Chondrocyte (in vitro differentiated cells): ENCODE results near the gene PAM. TPM values are rescaled to one million over a fixed set of nuclear protein-coding genes. Genes with fewer than 3 reads are reported as not detected.

Source experiments
- DNase-seq: peaks from one replicate; pipeline ENCODE4 v3.0.0; 2021; ENCODE audit warnings: mixed read lengths, low spot score
- H3K27ac Mint-ChIP-seq: one replicate; pipeline ENCODE4 v1.8.0; 2021; ENCODE audit warnings: mild to moderate bottlenecking, moderate library complexity, mixed read lengths; ENCODE audit not compliant: unreplicated experiment
- H3K27me3 Mint-ChIP-seq: 2 replicates; pipeline ENCODE4 v1.8.0; 2021; ENCODE audit warnings: low read depth, mixed read lengths
- H3K36me3 Mint-ChIP-seq: 2 replicates; pipeline ENCODE4 v1.8.0; 2021; ENCODE audit warnings: low read depth, mixed read lengths
- H3K4me1 Mint-ChIP-seq: 2 replicates; pipeline ENCODE4 v1.8.0; 2021; ENCODE audit warnings: low read depth, mild to moderate bottlenecking, mixed read lengths
- H3K4me3 Mint-ChIP-seq: one replicate; pipeline ENCODE4 v1.8.0; 2021; ENCODE audit warnings: mild to moderate bottlenecking, moderate library complexity, mixed read lengths; ENCODE audit not compliant: unreplicated experiment
- H3K9me3 Mint-ChIP-seq: 2 replicates; pipeline ENCODE4 v1.8.0; 2021; ENCODE audit warnings: low read depth, mixed read lengths
- total RNA-seq: library from RNA; stranded (reverse); gene quantifications from 3 replicates; pipeline ENCODE4 v1.2.1, GENCODE V29; 2021
- TF ChIP-seq, protein P1 (sequence below): fragments of 200-600 bp; sonication (generic); IDR thresholded peaks from 2 replicates; pipeline ENCODE4 v1.5.0; 2021; ENCODE audit warnings: antibody characterized with exemption, mild to moderate bottlenecking, moderate library complexity

Gene PAM
- total RNA-seq, 1 donor from 2014 or later = 293 TPM

DNA sequence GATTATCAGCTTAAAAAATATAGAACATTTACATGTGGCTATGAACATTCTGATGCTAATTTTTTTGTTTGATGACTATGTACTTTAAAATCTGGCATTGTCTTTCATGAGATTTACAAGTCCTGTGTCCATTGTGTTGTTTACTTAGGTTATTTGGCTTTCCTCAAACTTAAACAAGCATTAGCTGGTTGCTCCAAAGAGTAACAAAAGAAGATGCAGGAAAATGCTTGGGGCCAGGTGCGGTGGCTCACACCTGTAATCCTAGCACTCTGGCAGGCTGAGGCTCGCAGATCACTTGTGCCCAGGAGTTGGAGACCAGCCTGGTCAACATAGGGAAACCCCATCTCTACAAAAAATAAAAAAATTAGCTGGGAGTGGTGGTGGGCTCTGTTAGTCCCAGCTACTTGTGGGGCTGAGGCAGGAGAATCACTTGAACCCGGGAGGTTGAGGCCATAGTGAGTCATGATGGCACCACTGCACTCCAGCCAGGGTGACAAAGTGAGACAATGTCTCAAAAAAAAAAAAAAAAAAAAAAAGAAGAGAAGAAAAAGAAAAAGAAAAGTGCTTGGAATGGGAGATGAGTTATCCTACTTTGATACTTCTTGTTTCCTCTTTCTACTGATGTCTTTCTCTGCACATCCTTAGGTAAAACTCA, 39.7 kb downstream of the PAM start:
- Mint-ChIP-seq H3K27ac (no peak overlapping the region), H3K4me1 (peaks cover 32% of the 10 kb centered on the region), H3K4me3 (no peak overlapping the region), H3K36me3 (no peaks in the 10 kb centered on the region), H3K27me3 (no peaks in the 10 kb centered on the region), H3K9me3 (no peaks in the 10 kb centered on the region)
- DNase-seq = no peak
- TF ChIP-seq, protein P1, sequence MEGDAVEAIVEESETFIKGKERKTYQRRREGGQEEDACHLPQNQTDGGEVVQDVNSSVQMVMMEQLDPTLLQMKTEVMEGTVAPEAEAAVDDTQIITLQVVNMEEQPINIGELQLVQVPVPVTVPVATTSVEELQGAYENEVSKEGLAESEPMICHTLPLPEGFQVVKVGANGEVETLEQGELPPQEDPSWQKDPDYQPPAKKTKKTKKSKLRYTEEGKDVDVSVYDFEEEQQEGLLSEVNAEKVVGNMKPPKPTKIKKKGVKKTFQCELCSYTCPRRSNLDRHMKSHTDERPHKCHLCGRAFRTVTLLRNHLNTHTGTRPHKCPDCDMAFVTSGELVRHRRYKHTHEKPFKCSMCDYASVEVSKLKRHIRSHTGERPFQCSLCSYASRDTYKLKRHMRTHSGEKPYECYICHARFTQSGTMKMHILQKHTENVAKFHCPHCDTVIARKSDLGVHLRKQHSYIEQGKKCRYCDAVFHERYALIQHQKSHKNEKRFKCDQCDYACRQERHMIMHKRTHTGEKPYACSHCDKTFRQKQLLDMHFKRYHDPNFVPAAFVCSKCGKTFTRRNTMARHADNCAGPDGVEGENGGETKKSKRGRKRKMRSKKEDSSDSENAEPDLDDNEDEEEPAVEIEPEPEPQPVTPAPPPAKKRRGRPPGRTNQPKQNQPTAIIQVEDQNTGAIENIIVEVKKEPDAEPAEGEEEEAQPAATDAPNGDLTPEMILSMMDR = no peak

DNA sequence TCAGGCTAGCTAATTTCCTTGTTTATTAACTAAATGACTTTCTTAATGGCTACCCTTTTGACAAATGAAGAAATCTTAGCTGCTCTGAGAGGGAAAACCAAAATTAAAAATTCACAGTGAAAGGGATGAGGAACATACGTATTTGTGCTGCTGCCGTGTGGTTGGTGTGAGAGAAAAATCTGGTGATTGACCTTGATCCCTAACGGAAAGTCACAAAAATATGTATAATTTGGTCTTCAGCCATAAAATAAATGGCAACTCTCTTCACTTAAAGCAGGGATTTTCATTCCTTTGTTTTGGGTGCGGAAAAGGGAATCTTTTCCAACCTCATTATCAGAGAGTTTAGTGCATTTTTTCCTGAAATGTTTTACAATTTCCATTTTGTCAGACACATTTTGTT, 40.4 kb downstream of the PAM start:
- Mint-ChIP-seq H3K4me1 (peaks cover 37% of the 10 kb centered on the region), H3K27me3 (no peaks in the 10 kb centered on the region), H3K9me3 (no peaks in the 10 kb centered on the region), H3K36me3 (no peaks in the 10 kb centered on the region), H3K27ac (no peak overlapping the region), H3K4me3 (no peak overlapping the region)
- no peak for DNase-seq
- TF ChIP-seq, protein P1 = no peak

DNA sequence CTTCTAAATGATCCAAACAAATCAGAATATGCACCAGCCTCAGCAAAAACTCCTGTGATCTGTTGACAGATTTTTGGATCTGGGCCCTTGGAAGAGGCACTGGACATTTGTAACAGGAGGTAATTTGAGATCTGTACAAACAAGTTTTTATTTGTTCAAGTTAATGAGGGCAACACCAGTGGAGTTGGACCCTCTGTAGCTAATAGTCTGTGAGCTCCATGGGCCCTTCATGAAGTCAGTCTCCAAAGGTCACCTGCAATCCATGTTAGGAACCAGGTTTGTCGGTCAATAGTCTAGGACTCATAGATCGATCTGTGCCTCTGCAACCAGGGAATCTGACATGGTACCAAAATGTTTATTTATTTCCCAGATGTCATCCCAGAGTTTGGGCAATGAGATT, 40.9 kb downstream of the PAM start:
- TF ChIP-seq, protein P1 = no peak
- no peaks in the 10 kb centered on the region for H3K27me3 Mint-ChIP-seq
- peaks cover 40% of the 10 kb centered on the region for H3K4me1 Mint-ChIP-seq
- no peak overlapping the region for H3K4me3 Mint-ChIP-seq
- no peaks in the 10 kb centered on the region for H3K36me3 Mint-ChIP-seq
- no peak for DNase-seq
- H3K27ac Mint-ChIP-seq = no peak overlapping the region
- H3K9me3 Mint-ChIP-seq = no peaks in the 10 kb centered on the region

DNA sequence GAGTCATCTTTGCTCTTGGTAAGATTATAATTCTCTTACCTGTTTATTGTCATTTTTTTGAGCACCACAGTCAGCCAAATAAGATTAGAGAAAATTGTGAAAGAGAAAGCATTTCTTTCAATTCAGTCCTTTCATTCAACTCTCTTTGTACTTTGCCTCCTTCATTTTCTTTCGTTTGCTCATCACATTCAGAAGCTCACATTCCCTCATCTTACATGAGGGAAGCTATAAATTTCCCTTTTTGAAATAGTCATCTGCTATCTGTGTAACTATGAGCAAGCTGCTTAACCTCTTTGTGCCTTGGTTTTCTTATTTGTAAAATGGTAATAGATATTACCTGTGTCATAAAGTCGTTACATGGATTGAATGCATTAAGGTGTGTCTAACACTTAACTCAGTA, 41.4 kb downstream of the PAM start:
- no peak overlapping the region for H3K4me3 Mint-ChIP-seq
- H3K9me3 Mint-ChIP-seq = no peaks in the 10 kb centered on the region
- no peaks in the 10 kb centered on the region for H3K27me3 Mint-ChIP-seq
- H3K36me3 Mint-ChIP-seq = no peaks in the 10 kb centered on the region
- DNase-seq = no peak
- peaks cover 43% of the 10 kb centered on the region for H3K4me1 Mint-ChIP-seq
- no peak overlapping the region for H3K27ac Mint-ChIP-seq
- TF ChIP-seq, protein P1 = no peak

DNA sequence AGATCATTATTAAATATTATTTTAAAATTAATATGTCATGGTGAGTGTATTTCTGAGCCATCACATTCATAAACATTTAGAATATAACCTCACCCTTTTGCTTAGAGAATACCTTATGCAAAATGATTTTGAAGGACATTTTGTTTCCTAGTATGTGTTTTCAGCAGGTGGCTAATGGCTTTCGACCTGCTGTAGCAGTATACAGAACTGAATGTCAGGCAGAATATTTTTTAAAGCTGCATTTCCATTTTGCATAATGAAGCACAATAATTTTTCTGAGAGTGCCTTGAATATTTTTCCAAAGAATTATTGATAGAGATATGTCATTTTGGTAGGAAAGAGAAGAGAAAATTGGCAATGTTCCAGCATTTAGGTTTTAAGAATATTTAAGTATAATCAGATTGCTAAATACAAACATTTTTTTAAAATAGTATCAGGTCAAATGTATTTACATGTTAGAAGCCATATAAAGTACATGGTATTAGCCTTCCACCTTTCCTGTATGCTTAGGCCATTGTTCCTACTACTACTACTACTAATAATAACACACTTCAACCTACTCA, 42.3 kb downstream of the PAM start:
- H3K9me3 Mint-ChIP-seq = no peaks in the 10 kb centered on the region
- H3K27me3 Mint-ChIP-seq = no peaks in the 10 kb centered on the region
- H3K4me1 Mint-ChIP-seq = peaks cover 35% of the 10 kb centered on the region
- DNase-seq = no peak
- no peaks in the 10 kb centered on the region for H3K36me3 Mint-ChIP-seq
- no peak overlapping the region for H3K27ac Mint-ChIP-seq
- TF ChIP-seq, protein P1 = no peak
- H3K4me3 Mint-ChIP-seq = no peak overlapping the region
